Epithelial cell of esophagus (primary cell): ENCODE measurements around the gene WRNIP1.

Source experiments
- DNase-seq: peaks from one replicate; pipeline ENCODE4 v3.0.0; 2010; ENCODE audit warnings: low read depth
- H3K4me3 ChIP-seq: 2 replicates; pipeline ENCODE4 v1.5.1; 2011; ENCODE audit warnings: mild to moderate bottlenecking, low read length, control low read depth
- CTCF ChIP-seq: IDR thresholded peaks from 2 replicates; pipeline ENCODE4 v1.5.1; 2011; ENCODE audit warnings: low read depth, mild to moderate bottlenecking, low read length, control low read depth, inconsistent platforms; ENCODE audit not compliant: insufficient read depth; ENCODE audit errors: missing control alignments

The WRNIP1 gene

GRCh38 chr6:2821554-2821953 lies 56.4 kb downstream of the WRNIP1 start:
- TF ChIP-seq CTCF, result no peak
- no peak for DNase-seq
- H3K4me3 ChIP-seq, result no peak overlapping the region

GRCh38 chr6:2823104-2823850 lies 58.1 kb downstream of the WRNIP1 start:
- H3K4me3 ChIP-seq, result no peak overlapping the region
- TF ChIP-seq CTCF, result no peak
- peak; percentile 62 for DNase-seq

GRCh38 chr6:2826131-2826530 lies 60.9 kb downstream of the WRNIP1 start:
- no peak for TF ChIP-seq CTCF
- DNase-seq, result no peak
- H3K4me3 ChIP-seq, result no peak overlapping the region

- no peak overlapping the region for H3K4me3 ChIP-seq
- no peak for TF ChIP-seq CTCF
- DNase-seq, result no peak
Observed at GRCh38 chr6:2827142-2827541, 61.9 kb downstream of the WRNIP1 start.

- no peak for TF ChIP-seq CTCF
- DNase-seq, result no peak
- H3K4me3 ChIP-seq, result no peak overlapping the region
Observed at GRCh38 chr6:2828629-2829028, 63.4 kb downstream of the WRNIP1 start.

GRCh38 chr6:2829253-2829652 lies 64.1 kb downstream of the WRNIP1 start:
- no peak overlapping the region for H3K4me3 ChIP-seq
- TF ChIP-seq CTCF, result no peak
- DNase-seq, result no peak

- no peak for DNase-seq
- TF ChIP-seq CTCF, result no peak
- no peak overlapping the region for H3K4me3 ChIP-seq
Observed at GRCh38 chr6:2830183-2830582, 65.0 kb downstream of the WRNIP1 start.
